Retinal pigment epithelial cell (primary cell): ENCODE data around the gene PRKCG.

ENCODE experiments used
- DNase-seq: peaks from one replicate; pipeline ENCODE4 v3.0.0-alpha.2; 2010; ENCODE audit warnings: low read depth
- H3K4me3 ChIP-seq: 2 replicates; pipeline ENCODE4 v1.5.1; 2011; ENCODE audit warnings: mild to moderate bottlenecking, low read length, control low read depth, moderate library complexity
- TF ChIP-seq, protein P1 (sequence below): conservative IDR thresholded peaks from 2 replicates; pipeline ENCODE4 v1.5.1; 2011; ENCODE audit warnings: low read depth, low read length, control low read depth, inconsistent platforms

PRKCG gene

DNA sequence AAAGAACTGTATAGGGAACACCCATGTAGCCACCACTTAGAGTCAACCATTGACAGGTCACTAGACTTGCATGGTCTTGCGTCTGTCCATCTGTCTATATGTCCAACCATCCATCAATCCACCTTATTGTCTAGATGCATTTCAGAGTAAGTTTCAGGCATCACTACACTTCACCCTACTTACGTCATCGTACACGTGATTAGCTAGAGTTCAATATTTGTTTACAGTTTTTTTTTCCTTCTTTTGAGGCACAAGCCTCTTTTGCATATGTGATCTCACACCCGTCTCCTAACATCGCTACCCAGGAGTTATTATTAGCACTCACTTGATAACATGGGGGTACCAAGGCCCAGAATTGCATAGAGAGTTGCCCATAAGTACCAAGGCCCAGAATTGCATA, 34.0 kb downstream of the PRKCG start:
- TF ChIP-seq, protein P1, sequence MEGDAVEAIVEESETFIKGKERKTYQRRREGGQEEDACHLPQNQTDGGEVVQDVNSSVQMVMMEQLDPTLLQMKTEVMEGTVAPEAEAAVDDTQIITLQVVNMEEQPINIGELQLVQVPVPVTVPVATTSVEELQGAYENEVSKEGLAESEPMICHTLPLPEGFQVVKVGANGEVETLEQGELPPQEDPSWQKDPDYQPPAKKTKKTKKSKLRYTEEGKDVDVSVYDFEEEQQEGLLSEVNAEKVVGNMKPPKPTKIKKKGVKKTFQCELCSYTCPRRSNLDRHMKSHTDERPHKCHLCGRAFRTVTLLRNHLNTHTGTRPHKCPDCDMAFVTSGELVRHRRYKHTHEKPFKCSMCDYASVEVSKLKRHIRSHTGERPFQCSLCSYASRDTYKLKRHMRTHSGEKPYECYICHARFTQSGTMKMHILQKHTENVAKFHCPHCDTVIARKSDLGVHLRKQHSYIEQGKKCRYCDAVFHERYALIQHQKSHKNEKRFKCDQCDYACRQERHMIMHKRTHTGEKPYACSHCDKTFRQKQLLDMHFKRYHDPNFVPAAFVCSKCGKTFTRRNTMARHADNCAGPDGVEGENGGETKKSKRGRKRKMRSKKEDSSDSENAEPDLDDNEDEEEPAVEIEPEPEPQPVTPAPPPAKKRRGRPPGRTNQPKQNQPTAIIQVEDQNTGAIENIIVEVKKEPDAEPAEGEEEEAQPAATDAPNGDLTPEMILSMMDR: no peak
- H3K4me3 ChIP-seq: no peak overlapping the region
- no peak for DNase-seq

DNA sequence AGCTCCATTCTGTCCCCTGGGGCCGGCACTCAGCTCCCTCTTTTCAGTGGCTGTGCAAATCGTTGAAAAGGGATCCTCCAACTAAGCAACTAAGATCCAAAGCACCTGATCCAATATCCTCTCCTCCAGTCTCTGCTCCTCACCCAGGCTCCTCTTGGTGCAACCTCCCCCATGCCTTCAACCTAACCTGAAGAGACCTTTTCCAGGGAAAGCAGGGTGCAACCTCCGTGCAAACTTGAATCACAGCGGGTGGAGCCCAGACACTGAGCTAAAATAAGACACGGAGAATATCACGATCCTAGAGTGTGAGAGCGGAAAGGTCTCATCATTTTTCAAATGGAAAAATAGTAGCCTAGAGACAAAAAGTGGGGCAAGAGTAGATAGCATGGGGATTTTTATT, 35.4 kb downstream of the PRKCG start:
- no peak for DNase-seq
- TF ChIP-seq, protein P1: no peak
- H3K4me3 ChIP-seq: no peak overlapping the region

DNA sequence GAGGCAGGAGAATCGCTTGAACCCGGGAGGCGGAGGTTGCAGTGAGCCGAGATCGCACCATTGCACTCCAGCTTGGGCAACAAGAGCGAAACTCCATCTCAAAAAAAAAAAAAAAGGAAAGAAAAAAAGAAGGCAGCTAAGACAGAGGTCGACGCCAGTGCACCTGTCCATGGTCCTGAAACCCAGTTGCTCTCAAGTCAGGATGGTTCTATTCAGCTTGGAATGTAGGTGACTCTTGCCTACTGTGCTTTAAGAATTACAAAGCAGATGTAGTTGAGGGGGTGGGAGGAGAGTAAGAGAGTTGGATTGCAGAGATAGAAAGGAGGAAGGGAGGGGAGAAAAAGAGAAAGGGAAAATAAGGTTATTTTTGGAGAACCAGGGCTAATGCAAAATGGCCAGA, 45.7 kb downstream of the PRKCG start:
- TF ChIP-seq, protein P1: no peak
- peak; percentile 19 for DNase-seq
- H3K4me3 ChIP-seq: no peak overlapping the region

GRCh38 chr19:53936029-53936428, 54.0 kb downstream of the PRKCG start:
- no peak overlapping the region for H3K4me3 ChIP-seq
- DNase-seq: no peak
- TF ChIP-seq, protein P1: no peak

DNA sequence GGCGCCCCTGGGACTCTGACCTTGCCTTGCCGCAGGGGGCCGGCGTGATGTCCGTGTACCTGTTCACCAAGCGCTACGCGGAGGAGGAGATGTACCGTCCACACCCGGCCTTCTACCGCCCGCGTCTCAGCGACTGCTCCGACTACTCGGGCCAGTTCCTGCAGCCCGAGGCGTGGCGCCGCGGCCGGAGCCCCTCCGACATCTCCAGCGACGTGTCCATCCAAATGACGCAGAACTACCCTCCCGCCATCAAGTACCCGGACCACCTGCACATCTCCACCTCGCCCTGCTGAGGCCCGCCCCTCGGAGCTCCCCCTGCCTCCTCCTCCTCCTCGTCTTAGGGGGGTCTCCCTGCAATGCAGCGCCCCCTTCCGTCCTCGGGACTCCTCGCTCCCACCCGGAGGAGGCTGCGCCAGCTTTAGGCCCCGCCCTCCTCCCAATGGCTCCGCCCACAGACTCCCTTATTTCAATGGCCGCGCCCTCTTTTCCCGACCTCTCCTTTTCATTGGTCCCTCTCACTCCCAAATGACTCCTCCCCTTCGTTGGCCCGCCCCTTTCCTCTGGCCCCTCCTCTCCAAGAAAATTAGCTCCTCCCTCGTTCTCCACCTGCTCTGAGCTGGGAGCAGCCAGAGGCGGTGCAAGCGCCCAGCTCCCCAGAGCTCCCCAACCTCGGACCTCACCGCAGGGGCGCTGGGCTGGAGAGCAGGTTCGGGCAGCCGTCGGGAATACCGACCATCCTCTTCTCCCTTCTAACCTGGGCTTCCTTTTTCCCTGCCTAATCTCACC, 60.2 kb downstream of the PRKCG start:
- TF ChIP-seq, protein P1: peak; percentile 2
- H3K4me3 ChIP-seq: no peak overlapping the region
- no peak for DNase-seq

DNA sequence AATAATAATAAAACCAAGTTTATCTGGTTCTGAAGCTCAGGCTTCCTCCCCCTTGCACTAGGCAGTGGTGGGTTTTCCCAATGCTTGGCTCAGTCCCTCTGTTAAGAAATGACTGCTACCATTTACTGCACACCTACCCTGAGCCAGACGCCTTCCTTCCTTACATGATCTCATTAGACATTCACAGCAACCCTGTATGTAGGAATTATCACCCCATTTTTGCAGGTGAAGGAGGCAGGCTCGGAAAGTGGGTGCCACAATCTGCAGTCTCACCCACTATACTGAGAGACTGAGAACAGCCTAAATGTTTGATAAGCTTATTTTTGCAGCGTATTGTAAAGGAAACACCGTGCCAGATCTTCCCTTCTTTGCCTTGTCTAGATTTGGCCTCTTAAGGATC, 62.4 kb downstream of the PRKCG start:
- TF ChIP-seq, protein P1: no peak
- no peak overlapping the region for H3K4me3 ChIP-seq
- no peak for DNase-seq

DNA sequence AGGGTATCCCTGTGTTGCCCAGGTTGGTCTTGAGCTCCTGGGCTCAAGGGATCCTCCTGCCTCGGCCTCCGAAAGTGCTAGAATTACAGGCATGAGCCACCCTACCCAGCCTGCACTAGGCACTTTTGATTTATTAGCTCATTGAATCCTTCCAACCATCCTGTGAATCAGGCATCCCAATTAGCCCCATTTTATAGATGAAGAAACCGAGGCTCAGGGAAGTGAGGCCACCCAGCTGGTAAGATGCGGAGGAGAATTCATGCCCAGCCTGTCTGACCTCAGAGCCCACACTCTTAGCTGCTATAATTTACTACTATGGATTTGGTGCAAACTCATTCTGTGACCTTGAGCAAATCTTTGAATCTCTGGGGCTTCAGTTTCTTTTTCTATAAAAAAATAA, 62.9 kb downstream of the PRKCG start:
- H3K4me3 ChIP-seq: no peak overlapping the region
- TF ChIP-seq, protein P1: no peak
- DNase-seq: no peak
